ENCODE data around the gene GAS6.

GAS6 gene

DNA sequence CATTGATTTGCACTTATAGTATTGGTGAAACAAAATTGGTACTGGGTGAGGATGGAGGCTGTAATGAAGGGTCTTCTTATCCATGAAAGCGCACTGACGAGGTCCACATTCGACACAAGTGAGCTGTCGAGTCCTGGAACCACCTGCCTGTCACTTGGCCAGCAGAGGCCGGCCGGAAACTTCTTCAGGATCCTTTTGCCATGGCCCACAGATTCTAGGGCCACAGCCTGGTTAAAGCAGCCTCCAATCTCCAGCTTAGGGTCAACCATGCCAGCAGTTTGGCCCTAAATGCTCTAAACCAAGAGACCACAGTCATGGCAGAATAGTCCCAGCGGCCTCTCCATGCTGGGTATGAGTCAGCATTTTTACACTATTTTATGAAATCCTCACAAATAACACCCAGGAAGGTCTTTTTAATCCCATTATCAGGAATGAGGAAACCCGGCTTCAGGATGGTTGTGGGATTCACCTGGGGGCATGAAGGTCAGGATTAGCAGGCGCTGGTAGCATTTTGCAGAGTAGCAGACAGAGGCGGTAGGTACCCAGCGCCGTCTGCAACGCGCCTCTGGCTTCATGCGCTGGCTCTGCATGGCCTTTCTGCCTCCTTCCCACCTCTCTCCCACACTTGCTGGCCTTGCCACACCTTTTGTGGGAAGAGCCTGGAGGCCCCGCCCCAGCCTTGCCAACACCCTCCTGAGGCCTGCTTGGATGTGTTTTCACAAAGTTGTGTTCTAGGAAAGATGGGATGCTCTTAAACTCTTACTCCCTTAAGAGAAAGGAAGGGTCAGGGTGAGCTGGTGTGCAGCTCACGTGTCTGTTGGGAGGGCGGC, 15.2 kb downstream of the GAS6 start:
- no peaks in the 10 kb centered on the region for H3K27me3 ChIP-seq (ENCODE audit: insufficient read depth, low read length)
- no peak overlapping the region for H3K9ac ChIP-seq (ENCODE audit: low read depth, low read length)
- H3K36me3 ChIP-seq (ENCODE audit: insufficient read depth, low read depth, low read length) = peaks cover 5% of the 10 kb centered on the region; the same call in 1 of the 2 replicates
- no peak overlapping the region for H3K4me3 ChIP-seq (ENCODE audit: low read length)
- no peak overlapping the region for H3K27ac ChIP-seq (ENCODE audit: low read length)
- no peaks in the 10 kb centered on the region for H3K9me3 ChIP-seq (ENCODE audit: insufficient read depth, low read depth, low read length)
- no peaks in the 10 kb centered on the region for H3K4me1 ChIP-seq (ENCODE audit: insufficient read depth, low read length)

DNA sequence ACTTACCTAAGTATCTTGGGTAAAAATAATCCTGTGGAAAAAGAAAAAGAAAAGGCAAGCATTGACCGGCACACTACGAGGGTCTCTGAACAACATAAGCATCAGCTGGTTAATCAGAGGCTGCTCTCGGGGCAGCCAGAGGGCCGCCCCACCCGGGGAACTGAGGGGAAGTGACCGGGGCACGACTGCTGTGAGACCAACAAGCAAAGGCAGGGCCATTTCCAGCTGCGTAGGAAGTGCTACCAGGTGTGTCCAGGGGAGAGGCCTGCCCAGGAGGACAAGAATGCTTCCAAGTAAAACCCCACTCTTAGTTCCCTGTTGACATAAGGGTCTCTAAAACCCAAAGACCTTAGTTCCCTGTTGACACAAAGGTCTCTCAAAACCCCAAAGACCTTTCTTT, 15.9 kb downstream of the GAS6 start:
- H3K9ac ChIP-seq (ENCODE audit: low read depth, low read length) = no peak overlapping the region
- H3K36me3 ChIP-seq (ENCODE audit: insufficient read depth, low read depth, low read length) = peaks cover 5% of the 10 kb centered on the region; the same call in 1 of the 2 replicates
- no peaks in the 10 kb centered on the region for H3K4me1 ChIP-seq (ENCODE audit: insufficient read depth, low read length)
- no peak overlapping the region for H3K27ac ChIP-seq (ENCODE audit: low read length)
- H3K27me3 ChIP-seq (ENCODE audit: insufficient read depth, low read length) = no peaks in the 10 kb centered on the region
- H3K4me3 ChIP-seq (ENCODE audit: low read length) = no peak overlapping the region
- H3K9me3 ChIP-seq (ENCODE audit: insufficient read depth, low read depth, low read length) = no peaks in the 10 kb centered on the region

DNA sequence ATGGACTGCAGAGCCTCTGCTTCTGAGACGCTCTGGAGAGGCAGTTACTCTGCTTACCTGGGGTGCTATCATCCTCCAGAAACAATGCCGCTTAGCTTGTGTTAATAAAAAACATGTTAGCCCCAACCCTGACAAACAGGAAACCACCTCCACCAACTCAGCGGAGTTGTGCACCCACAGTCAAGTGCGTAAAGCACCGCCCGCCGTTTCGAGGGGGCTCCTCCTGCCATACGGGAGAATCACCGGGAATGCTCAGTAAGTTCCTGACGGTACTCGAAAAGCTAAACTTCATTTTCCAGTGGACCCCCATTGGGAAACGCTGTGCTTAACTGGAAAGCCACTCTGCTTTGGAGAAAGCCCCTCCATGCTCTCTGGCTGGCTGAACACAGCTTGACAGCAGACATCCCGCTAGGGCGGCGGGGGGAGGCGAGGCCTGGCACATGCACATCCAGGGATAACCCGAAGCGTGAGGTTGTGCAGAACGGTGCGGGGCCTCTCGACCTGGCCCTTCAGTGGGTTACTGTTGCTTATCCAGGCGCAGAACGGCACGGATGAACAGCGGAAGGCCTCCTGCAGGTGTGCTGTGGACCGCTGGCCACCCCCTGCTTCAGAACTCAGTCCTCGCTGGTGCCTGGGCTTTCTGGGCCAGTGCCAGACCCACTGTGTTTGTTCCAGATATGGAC, 17.1 kb downstream of the GAS6 start:
- H3K9ac ChIP-seq (ENCODE audit: low read depth, low read length) = no peak overlapping the region

DNA sequence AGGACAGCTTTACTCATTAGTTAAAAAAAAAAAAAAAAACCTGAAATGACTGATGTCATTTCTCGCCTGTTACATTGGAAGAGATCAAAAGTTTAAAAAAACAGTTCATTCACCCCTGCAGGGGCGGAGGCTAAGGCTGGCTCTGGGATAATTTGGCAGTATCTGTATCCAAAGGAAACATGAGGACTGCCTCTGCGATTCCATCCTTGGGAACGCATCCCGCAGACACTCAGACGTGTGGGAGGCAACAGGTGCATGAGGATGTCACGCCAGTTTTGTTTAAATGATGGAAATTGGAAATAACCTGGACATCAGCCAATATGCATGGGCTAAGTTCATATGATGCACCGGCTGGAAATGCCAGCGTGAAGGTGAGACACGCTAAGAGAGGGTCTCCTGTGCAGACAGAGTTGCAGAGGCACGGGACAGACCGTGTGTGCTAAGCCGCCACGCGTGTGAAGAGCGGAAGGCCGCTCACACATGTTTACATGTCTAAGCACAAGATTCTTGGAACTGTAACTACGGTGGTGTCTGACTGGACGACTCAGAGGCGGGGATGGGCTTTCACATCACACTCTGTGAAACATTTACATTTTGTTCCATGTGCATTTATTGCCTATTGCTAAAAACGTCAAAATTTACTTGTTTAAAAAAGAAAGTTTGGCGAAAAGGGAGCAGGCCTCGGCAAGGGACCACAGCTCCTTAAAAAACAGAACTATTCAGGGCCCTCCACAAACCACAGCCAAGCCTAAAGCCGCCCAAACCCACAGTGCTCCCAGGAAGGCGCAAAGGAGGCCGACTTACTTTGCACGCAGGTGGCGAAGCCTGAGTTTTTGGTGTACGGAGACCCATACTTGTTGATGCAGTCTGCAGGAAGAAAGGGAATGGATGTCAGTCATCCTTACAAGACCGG, 17.9 kb downstream of the GAS6 start:
- Histone ChIP-seq H3K4me1 (ENCODE audit: insufficient read depth, low read length) (no peaks in the 10 kb centered on the region), H3K27me3 (ENCODE audit: insufficient read depth, low read length) (no peaks in the 10 kb centered on the region), H3K27ac (ENCODE audit: low read length) (no peak overlapping the region), H3K9ac (ENCODE audit: low read depth, low read length) (no peak overlapping the region), H3K4me3 (ENCODE audit: low read length) (no peak overlapping the region), H3K9me3 (ENCODE audit: insufficient read depth, low read depth, low read length) (no peaks in the 10 kb centered on the region), H3K36me3 (ENCODE audit: insufficient read depth, low read depth, low read length) (peaks cover 5% of the 10 kb centered on the region; the same call in 1 of the 2 replicates)

More for the DNA sequence above, 17.1 kb downstream of the GAS6 start:
- no peak overlapping the region for H3K27ac ChIP-seq (ENCODE audit: low read length)
- no peaks in the 10 kb centered on the region for H3K9me3 ChIP-seq (ENCODE audit: insufficient read depth, low read depth, low read length)
- H3K4me1 ChIP-seq (ENCODE audit: insufficient read depth, low read length) = no peaks in the 10 kb centered on the region
- H3K4me3 ChIP-seq (ENCODE audit: low read length) = no peak overlapping the region
- H3K27me3 ChIP-seq (ENCODE audit: insufficient read depth, low read length) = no peaks in the 10 kb centered on the region
- peaks cover 5% of the 10 kb centered on the region; the same call in 1 of the 2 replicates for H3K36me3 ChIP-seq (ENCODE audit: insufficient read depth, low read depth, low read length)

DNA sequence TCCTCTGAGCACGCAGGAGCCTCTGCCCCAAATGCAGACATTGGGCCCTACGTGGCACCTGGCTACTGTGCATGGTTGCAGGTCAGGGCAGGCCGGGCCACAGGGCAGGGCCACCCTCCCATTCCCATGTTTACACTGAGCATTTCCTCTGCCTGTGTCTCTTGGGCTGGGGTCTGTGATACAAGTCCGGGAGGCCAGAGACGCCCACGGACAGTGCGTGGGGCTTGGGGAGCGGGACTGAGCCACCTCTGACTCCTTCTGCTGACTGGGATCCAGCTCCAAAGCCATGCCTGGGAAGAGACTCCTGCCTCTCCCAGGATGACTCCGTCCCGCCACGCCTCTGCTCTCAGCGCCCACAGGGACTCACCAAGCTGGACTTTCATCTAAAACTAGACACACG, 18.8 kb downstream of the GAS6 start:
- Histone ChIP-seq H3K4me3 (ENCODE audit: low read length) (no peak overlapping the region), H3K27ac (ENCODE audit: low read length) (no peak overlapping the region), H3K9me3 (ENCODE audit: insufficient read depth, low read depth, low read length) (no peaks in the 10 kb centered on the region), H3K36me3 (ENCODE audit: insufficient read depth, low read depth, low read length) (peaks cover 5% of the 10 kb centered on the region; the same call in 1 of the 2 replicates), H3K4me1 (ENCODE audit: insufficient read depth, low read length) (no peaks in the 10 kb centered on the region), H3K27me3 (ENCODE audit: insufficient read depth, low read length) (no peaks in the 10 kb centered on the region), H3K9ac (ENCODE audit: low read depth, low read length) (no peak overlapping the region)

DNA sequence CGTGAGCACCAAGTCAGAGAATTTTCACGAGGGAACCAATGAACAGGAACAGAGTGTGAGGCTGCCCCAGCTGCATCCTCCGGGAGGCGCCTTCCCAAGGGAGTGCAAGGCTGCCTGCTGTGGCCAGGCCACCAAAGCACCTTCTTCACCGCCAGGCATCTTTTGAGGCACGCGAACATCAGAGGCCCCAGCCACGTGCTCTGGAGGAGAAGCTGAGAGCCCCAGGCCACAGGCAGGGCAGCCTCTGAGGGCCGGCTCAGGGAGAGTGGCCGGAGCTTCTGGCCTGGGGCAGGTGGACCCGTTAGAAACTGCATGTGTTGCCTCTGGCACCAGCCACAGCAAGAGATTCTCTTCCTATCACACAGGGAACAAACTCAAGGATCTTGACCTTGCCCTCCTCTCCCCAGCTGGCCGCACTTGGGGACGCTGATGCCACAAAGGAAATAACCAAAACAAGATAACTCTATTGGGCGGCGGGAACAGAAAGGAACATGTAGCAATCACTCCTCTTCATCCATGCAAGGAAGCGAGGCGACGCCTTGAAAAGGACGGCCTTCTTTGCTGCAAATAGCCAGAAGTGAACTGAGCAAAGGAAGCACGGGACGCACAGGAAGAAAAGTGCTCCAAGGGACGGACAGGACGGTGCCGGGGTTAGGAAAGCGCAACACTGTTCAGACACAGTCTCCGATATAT, 19.9 kb downstream of the GAS6 start:
- Histone ChIP-seq H3K9ac (ENCODE audit: low read depth, low read length) (no peak overlapping the region), H3K27ac (ENCODE audit: low read length) (no peak overlapping the region), H3K4me1 (ENCODE audit: insufficient read depth, low read length) (no peaks in the 10 kb centered on the region), H3K9me3 (ENCODE audit: insufficient read depth, low read depth, low read length) (no peaks in the 10 kb centered on the region), H3K4me3 (ENCODE audit: low read length) (no peak overlapping the region), H3K36me3 (ENCODE audit: insufficient read depth, low read depth, low read length) (peaks cover 5% of the 10 kb centered on the region; the same call in 1 of the 2 replicates), H3K27me3 (ENCODE audit: insufficient read depth, low read length) (no peaks in the 10 kb centered on the region)

DNA sequence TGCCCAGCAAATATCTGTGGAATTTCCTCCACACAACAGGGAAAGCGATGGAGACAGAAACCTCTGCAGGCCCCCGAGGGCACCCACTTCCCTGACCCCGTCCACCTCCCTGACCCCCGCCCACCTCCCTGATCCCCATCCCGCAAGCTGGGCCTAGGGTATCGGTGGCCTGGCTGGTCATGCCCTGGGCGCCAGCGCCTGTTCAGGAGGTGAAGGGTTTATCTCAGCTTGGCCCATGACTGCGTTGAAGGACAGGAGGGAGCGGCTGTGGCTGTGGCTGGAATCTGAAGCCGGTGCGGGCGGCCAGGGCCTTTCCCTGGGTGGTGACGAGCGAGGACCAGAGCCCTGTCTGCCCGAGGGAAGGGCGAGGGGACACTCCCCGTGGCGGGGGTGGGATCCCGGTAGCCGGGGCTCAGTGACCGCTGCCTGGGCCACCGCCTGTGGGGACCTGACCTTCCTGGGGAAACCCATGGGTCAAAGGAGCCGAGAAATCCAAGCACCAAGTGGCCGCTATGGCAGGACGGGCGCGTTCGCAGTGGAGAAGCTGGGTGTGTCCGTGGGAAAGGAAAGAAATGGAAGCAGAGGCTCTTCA, 20.7 kb downstream of the GAS6 start:
- H3K4me3 ChIP-seq (ENCODE audit: low read length) = no peak overlapping the region
- no peak overlapping the region for H3K27ac ChIP-seq (ENCODE audit: low read length)
- peaks cover 5% of the 10 kb centered on the region; the same call in 1 of the 2 replicates for H3K36me3 ChIP-seq (ENCODE audit: insufficient read depth, low read depth, low read length)
- no peaks in the 10 kb centered on the region for H3K9me3 ChIP-seq (ENCODE audit: insufficient read depth, low read depth, low read length)
- H3K9ac ChIP-seq (ENCODE audit: low read depth, low read length) = no peak overlapping the region
- H3K27me3 ChIP-seq (ENCODE audit: insufficient read depth, low read length) = no peaks in the 10 kb centered on the region
- no peaks in the 10 kb centered on the region for H3K4me1 ChIP-seq (ENCODE audit: insufficient read depth, low read length)

DNA sequence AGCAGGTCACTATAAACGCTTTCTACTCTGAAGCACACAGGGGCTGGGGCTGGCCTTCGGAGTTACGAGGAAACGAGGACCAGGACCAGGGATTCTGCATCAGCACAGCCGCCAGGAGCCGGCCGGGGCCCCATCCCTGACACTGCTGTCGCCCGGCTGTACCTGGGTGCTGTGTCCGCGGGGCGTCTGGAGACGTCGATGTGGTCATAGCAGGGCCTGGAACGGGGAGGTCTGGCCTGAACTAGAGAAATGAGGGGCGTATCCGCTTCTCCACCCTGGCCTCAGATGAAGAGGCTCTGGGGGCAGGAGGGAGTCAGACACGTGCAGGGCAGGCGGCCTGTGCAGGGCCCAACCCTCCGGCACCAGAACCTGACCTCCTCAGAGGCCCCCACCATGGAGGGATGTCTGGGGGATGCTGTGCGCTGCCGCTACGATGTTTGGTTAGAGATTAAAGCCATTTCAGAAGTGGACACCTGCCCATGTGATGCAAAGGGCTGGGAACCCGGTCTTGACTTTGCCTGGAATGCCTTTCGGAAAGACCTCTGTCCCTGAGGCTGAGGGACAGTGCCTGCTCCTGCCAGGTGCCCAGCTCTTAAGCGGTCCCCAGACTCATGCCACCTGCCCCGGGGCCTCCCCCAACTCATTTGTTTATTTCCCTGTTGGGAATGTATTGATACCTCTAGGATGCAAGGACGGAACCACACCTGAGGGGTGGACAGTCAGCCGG, 21.4 kb downstream of the GAS6 start:
- peaks cover 5% of the 10 kb centered on the region; the same call in 1 of the 2 replicates for H3K36me3 ChIP-seq (ENCODE audit: insufficient read depth, low read depth, low read length)

DNA sequence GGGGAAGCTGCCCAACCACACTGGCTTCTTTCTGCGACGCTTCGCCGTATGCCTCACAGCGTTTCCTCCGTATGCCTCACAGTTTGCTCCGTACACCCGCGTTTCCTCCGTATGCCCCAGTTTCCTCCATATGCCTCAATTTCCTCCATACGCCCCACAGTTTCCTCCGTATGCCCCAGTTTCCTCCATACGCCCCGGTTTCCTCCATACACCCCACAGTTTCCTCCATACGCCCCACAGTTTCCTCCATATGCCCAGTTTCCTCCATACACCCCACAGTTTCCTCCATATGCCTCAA, 22.6 kb downstream of the GAS6 start:
- Histone ChIP-seq H3K36me3 (ENCODE audit: insufficient read depth, low read depth, low read length) (peaks cover 2% of the 10 kb centered on the region; the same call in 1 of the 2 replicates), H3K4me3 (ENCODE audit: low read length) (no peak overlapping the region), H3K9me3 (ENCODE audit: insufficient read depth, low read depth, low read length) (no peaks in the 10 kb centered on the region), H3K27ac (ENCODE audit: low read length) (no peak overlapping the region), H3K4me1 (ENCODE audit: insufficient read depth, low read length) (peaks cover 4% of the 10 kb centered on the region; the same call in 1 of the 2 replicates), H3K27me3 (ENCODE audit: insufficient read depth, low read length) (no peaks in the 10 kb centered on the region), H3K9ac (ENCODE audit: low read depth, low read length) (no peak overlapping the region)

More for the DNA sequence above, 21.4 kb downstream of the GAS6 start:
- Histone ChIP-seq H3K27ac (ENCODE audit: low read length) (no peak overlapping the region), H3K4me3 (ENCODE audit: low read length) (no peak overlapping the region), H3K4me1 (ENCODE audit: insufficient read depth, low read length) (no peaks in the 10 kb centered on the region), H3K9ac (ENCODE audit: low read depth, low read length) (no peak overlapping the region), H3K9me3 (ENCODE audit: insufficient read depth, low read depth, low read length) (no peaks in the 10 kb centered on the region), H3K27me3 (ENCODE audit: insufficient read depth, low read length) (no peaks in the 10 kb centered on the region)

DNA sequence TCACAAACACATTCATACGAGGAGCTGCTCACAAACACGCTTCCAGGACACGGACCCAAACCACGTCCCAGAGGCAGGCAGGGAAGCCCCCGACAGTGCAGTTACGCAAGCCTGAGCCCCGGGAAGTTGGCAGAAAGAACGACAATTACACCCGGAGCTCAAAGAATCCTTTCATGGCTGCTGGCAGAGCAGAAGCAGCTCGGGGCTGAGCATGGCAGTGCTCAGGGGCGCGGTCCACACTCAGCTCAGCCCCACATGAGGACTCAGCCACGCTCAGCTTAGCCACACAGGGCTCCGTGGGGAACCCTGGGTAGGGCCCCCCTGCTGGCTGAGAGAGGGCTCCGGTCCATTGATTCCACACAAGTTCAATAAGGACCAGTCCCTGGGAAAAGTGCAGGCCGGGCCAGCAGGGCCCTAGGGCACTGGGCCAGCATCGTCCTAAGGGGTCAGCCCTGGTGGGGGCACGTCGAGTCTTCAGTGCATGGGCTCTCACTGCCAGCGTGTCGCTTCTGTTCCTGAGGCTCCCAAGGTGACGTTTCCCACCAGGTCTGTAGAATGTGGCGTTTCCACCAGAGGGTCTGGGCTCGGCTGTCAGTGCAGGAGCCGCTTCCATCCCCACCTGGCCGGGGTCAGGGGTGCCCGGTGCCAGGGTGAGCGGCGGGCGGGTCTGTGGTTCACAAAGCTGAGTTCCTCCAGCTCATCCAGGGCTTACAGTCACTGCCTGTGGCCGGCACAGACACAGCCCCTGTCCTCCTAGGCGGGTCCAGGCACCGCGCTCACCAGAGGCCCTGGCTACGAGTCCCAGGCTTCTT, 23.1 kb downstream of the GAS6 start:
- Histone ChIP-seq H3K4me3 (ENCODE audit: low read length) (no peak overlapping the region), H3K27ac (ENCODE audit: low read length) (no peak overlapping the region), H3K9me3 (ENCODE audit: insufficient read depth, low read depth, low read length) (no peaks in the 10 kb centered on the region), H3K27me3 (ENCODE audit: insufficient read depth, low read length) (no peaks in the 10 kb centered on the region), H3K9ac (ENCODE audit: low read depth, low read length) (no peak overlapping the region), H3K4me1 (ENCODE audit: insufficient read depth, low read length) (peaks cover 4% of the 10 kb centered on the region; the same call in 1 of the 2 replicates), H3K36me3 (ENCODE audit: insufficient read depth, low read depth, low read length) (no peaks in the 10 kb centered on the region)

Measured in iPS-20b (cell line).